Stimulated activated CD4-positive, alpha-beta T cell treated with anti-CD3 and anti-CD28 coated beads, Interleukin-12 subunit alpha, Interleukin-12 subunit beta, amount 100 ng/mL, for 4 hours (primary cell): Measurements from ENCODE around the gene IL1RAPL2.
"Not testable (repeated sequence)": the region's sequence is repeated elsewhere in the genome, so short reads cannot be mapped to it uniquely, and the experiment has no call there.

Experiments
- DNase-seq: peaks from one replicate; pipeline ENCODE4 v3.0.0-alpha.2; 2020

The IL1RAPL2 gene

GRCh38 chrX:105189093-105189492 lies 623.1 kb downstream of the IL1RAPL2 start:
- no peak for DNase-seq

- DNase-seq: no peak
Measured at GRCh38 chrX:105190252-105190853, 624.4 kb downstream of the IL1RAPL2 start.

- no peak for DNase-seq
Measured at GRCh38 chrX:105191878-105192277, 625.9 kb downstream of the IL1RAPL2 start.

- no peak for DNase-seq
Measured at GRCh38 chrX:105209406-105209805, 643.4 kb downstream of the IL1RAPL2 start.

GRCh38 chrX:105210258-105210657 lies 644.3 kb downstream of the IL1RAPL2 start:
- DNase-seq: no peak

- no peak for DNase-seq
Measured at GRCh38 chrX:105211066-105211575, 645.1 kb downstream of the IL1RAPL2 start.

- DNase-seq: no peak
Measured at GRCh38 chrX:105219454-105220401, 653.7 kb downstream of the IL1RAPL2 start.

GRCh38 chrX:105220636-105221035 lies 654.6 kb downstream of the IL1RAPL2 start, which contains the start of gene TEX13A:
Gene TEX13A (minus strand): TSS chrX:105220694. CDS start chrX:105220397, 297 bp downstream.
- DNase-seq: no peak

GRCh38 chrX:105221374-105221773 lies 655.4 kb downstream of the IL1RAPL2 start:
- no peak for DNase-seq

GRCh38 chrX:105226499-105226898 lies 660.5 kb downstream of the IL1RAPL2 start:
- DNase-seq: no peak

GRCh38 chrX:105228602-105229001 lies 662.6 kb downstream of the IL1RAPL2 start:
- no peak for DNase-seq

GRCh38 chrX:105229146-105229545 lies 663.1 kb downstream of the IL1RAPL2 start:
- no peak for DNase-seq

- DNase-seq: not testable (repeated sequence)
Measured at GRCh38 chrX:105237407-105237806, 671.4 kb downstream of the IL1RAPL2 start.

- no peak for DNase-seq
Measured at GRCh38 chrX:105241056-105241455, 675.1 kb downstream of the IL1RAPL2 start.

GRCh38 chrX:105260291-105261043 lies 694.5 kb downstream of the IL1RAPL2 start:
- no peak for DNase-seq

- DNase-seq: no peak
Measured at GRCh38 chrX:105263171-105263570, 697.2 kb downstream of the IL1RAPL2 start.

- no peak for DNase-seq
Measured at GRCh38 chrX:105263801-105264200, 697.8 kb downstream of the IL1RAPL2 start.

- DNase-seq: no peak
Measured at GRCh38 chrX:105265093-105265492, 699.1 kb downstream of the IL1RAPL2 start.

GRCh38 chrX:105266456-105266855 lies 700.5 kb downstream of the IL1RAPL2 start:
- DNase-seq: no peak

- no peak for DNase-seq
Measured at GRCh38 chrX:105267167-105267566, 701.2 kb downstream of the IL1RAPL2 start.

- DNase-seq: no peak
Measured at GRCh38 chrX:105269386-105269785, 703.4 kb downstream of the IL1RAPL2 start.

- DNase-seq: no peak
Measured at GRCh38 chrX:105273326-105273725, 707.3 kb downstream of the IL1RAPL2 start.

GRCh38 chrX:105274091-105274490 lies 708.1 kb downstream of the IL1RAPL2 start:
- DNase-seq: no peak
